ENCODE results near the gene NKRF.
"Not testable (repeated sequence)": the region's sequence is repeated elsewhere in the genome, so short reads cannot be mapped to it uniquely, and the experiment has no call there.

NKRF gene

GRCh38 chrX:119606280-119607017 is at the start of gene NKRF:
Gene NKRF, minus strand, starts transcription at chrX:119606424.
- peak; percentile 97 for DNase-seq

GRCh38 chrX:119655125-119655524 is 48.9 kb upstream of the NKRF start:
- no peak for DNase-seq

DNA sequence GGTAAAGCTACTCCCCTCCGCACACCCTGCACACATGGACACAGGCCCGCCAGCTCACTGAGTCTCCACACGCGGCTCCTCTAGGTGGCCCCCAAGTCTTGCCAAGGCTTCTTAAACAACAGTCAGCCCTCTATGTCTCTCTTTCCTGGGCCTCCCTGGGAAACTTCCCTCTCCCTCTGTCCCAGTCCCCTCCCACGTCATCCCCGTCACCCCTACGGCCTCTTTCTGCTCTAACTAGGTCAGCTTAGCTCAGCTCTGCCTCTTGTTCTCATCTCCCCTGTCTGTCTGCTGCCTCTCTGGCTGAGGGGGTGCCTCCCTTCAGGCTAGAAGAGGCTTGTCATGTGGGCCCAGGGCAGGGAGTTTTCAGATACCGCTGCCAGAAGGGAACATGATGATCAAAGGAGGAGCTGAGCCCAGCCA is 47.9 kb upstream of the NKRF start:
- DNase-seq, result peak; percentile 86

DNA sequence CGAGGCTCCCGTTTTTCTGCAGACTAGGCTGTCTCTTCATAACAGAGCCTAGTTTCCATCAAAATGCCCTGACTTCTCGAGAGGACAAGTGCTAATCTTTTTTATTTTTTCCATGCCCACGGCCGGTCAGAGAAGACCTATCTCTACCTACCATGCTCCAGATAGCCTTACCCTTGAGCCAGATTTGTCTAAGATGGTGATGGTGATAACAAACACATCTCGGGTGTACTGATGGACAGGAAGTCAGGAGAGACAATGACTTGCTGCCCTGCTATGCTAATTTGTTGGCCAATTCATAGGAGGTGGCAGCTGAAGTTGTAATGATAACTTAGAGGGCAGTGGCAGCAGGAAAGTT is 42.2 kb upstream of the NKRF start:
- DNase-seq, result no peak

- DNase-seq, result no peak
Observed at GRCh38 chrX:119647552-119648420, 41.6 kb upstream of the NKRF start.

- no peak for DNase-seq
Observed at GRCh38 chrX:119647089-119647488, 40.9 kb upstream of the NKRF start.

- DNase-seq, result no peak
Observed at GRCh38 chrX:119646515-119646914, 40.3 kb upstream of the NKRF start.

- no peak for DNase-seq
Observed at GRCh38 chrX:119643696-119644095, 37.5 kb upstream of the NKRF start.

- no peak for DNase-seq
Observed at GRCh38 chrX:119640731-119641170, 34.5 kb upstream of the NKRF start.

DNA sequence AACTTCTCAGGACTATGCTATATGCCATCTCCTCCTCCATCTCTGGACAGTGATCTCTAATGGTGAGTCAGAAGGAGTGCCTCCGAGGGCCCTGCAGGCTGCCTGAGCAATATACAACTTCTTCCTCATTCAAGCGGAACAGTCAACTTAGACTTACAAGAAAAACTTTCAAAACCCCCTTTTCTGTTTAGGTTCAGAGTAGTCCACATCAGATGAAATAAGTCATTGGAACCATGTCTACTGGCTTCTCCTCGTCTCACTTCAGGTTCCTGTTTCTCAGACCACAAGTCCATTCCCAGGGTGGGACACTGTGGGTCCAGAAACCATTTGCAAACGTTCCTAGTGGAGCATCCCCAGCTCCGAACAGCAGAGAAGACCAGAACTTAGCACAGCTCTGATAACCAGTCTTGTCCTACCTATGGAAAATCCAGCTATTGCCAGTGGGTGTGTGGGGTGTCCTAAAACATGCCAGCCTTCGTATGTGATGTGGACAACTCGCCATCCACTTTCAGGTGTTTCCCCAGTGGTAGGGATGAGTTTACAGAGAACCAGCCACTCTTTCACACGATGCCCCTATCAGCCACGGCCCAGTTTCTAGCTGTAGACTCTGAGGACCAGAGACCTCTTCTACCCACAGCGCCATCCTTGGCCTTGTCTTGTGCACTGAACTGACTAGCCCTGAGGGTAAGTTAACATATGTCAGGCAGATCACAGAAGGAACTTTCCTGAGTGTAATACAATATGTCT is 32.7 kb upstream of the NKRF start:
- no peak for DNase-seq

GRCh38 chrX:119637421-119637820 is 31.2 kb upstream of the NKRF start:
- DNase-seq, result not testable (repeated sequence)

DNA sequence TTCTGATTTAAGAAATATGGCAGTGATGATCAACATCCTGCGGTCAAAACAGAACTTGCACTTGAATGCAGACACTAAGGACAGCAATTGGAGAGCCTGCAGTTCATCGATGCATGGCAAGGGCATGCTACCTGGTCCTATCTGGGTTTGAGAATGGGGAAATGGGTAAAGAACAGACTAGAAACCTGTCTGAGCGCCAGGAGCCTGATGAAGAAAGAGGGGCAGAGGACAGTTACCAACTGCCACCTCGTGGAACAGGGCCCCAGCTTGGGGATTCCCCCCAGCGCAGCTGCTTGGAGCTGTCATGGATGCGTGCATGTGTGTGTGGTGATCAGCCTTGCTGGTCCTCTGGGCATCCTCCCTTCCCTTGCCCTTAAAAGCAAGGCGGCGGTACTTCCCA is 30.2 kb upstream of the NKRF start:
- DNase-seq, result no peak

- no peak for DNase-seq
Observed at GRCh38 chrX:119635799-119636198, 29.6 kb upstream of the NKRF start.

DNA sequence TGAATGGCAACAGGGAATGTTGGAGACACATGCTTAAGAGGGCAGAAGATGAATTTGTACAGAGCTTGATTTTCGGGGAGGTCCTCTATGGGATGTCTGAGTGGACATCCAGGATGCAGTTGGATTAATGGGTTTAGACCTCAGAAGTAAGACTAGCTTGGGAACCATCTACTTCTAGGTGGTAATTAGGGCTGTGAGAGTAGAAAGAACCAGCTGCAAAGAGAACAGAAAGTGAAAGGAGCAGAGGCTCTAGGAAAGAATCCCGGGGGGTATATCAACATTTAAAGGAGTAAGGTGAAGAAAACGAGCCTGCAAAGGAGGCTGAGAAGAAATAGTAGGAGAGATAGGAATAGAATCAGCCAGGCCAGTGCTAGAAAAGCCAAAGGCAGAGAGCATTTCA is 29.0 kb upstream of the NKRF start:
- no peak for DNase-seq

DNA sequence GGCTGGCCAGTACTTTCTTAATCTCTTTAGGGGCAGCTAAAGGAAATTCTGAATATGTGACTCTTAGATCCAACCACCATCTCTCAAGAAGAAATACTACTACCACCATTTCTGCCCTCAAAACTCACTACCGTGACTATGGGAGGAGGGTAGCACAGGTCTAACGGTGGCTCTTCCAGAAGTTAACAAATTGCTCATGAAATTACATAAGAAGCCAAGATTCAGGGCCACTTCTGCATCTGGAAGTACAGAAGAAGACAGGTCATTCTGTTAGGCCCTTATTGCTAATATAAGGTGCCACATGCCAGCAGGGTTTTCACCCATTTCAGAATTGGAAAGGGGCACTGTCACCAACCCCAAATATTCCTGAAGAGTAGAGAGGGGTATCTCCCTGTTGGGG is 19.6 kb upstream of the NKRF start:
- DNase-seq, result no peak

GRCh38 chrX:119624951-119625668 is 18.9 kb upstream of the NKRF start:
- no peak for DNase-seq

GRCh38 chrX:119624417-119624816 is 18.2 kb upstream of the NKRF start:
- DNase-seq, result no peak

GRCh38 chrX:119622356-119623232 is 16.4 kb upstream of the NKRF start:
- DNase-seq, result peak; percentile 18

- DNase-seq, result no peak
Observed at GRCh38 chrX:119618439-119618838, 12.2 kb upstream of the NKRF start.

- no peak for DNase-seq
Observed at GRCh38 chrX:119617517-119618164, 11.4 kb upstream of the NKRF start.

DNA sequence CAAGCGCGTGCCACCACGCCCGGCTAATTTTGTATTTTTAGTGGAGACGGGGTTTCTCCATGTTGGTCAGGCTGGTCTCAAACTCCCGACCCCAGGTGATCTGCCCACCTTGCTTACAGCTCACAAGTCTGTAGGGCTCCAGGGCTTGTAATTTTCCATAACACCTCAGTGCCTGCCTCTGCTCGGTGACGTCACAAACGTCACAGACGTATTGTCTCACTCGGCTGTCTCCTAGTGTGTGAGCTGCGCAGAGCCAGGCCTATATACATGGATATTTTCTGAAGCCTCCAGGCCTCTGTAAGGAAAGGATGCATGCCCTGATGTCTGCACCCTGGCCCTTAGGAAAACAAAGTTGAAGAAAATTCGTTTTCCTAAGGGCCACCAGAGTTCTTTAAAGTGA is 8.6 kb upstream of the NKRF start:
- no peak for DNase-seq
